SK-N-SH (cell line): Measurements from ENCODE around the gene TNRC6A. TPM values are rescaled to one million over a fixed set of nuclear protein-coding genes. Genes with fewer than 3 reads are reported as not detected.

Experiments used
- CTCF ChIA-PET: fragments of 300-600, 350-600 bp; formaldehyde crosslinking; extraction: SDS; loops from one replicate; lab custom pipeline; 2021; lab: Yijun Ruan, JAX
- POLR2A ChIA-PET: fragments of 350-600 bp; sonication (Branson Sonifier 250); formaldehyde crosslinking; extraction: SDS; loops from one replicate; lab custom pipeline; 2020; ENCODE audit warnings: antibody characterized with exemption, inconsistent platforms; lab: Yijun Ruan, JAX
- DNase-seq: peaks from one replicate; pipeline ENCODE4 v3.0.0; 2012
- H2AFZ ChIP-seq: fragments of 200-600 bp; sonication (generic); 2 replicates; pipeline ENCODE4 v1.8.1; 2016; ENCODE audit warnings: antibody characterized with exemption, mild to moderate bottlenecking, low read depth
- H3F3A ChIP-seq: fragments of 200-600 bp; sonication (generic); replicated peaks from 2 replicates; pipeline ENCODE3; 2016; ENCODE audit warnings: antibody characterized with exemption, mild to moderate bottlenecking; ENCODE audit not compliant: insufficient read depth
- H3K27ac ChIP-seq, 2 experiments: fragments of 200-500 bp in 1 of 2; fragments of 200-600 bp in 1 of 2; sonication (Bioruptor generic) in 1 of 2; sonication (generic), shearing (Covaris generic) in 1 of 2; 2 replicates each; pipeline versions ENCODE4 v1.5.1 to v1.6.1; 2014 to 2016; ENCODE audit warnings: low read depth in 2 of 2, inconsistent platforms in 1 of 2, low read length in 1 of 2, mild to moderate bottlenecking in 1 of 2, mixed read lengths in 1 of 2
- H3K27me3 ChIP-seq: fragments of 200-600 bp; sonication (generic), shearing (Covaris generic); 2 replicates; pipeline ENCODE4 v1.6.1; 2016; ENCODE audit warnings: mixed run types; ENCODE audit not compliant: insufficient read depth
- H3K36me3 ChIP-seq, 2 experiments: fragments of 200-500 bp in 1 of 2; fragments of 200-600 bp in 1 of 2; sonication (Bioruptor generic) in 1 of 2; sonication (generic) in 1 of 2; replicated peaks in 1 of 2; 2 replicates each; pipeline versions ENCODE3 to v1.5.1; 2014 to 2016; ENCODE audit warnings: low read length in 1 of 2, mild to moderate bottlenecking in 1 of 2; ENCODE audit not compliant: insufficient read depth in 2 of 2, control insufficient read depth in 1 of 2
- H3K4me1 ChIP-seq, 2 experiments: fragments of 200-500 bp in 1 of 2; fragments of 200-600 bp in 1 of 2; sonication (Bioruptor generic) in 1 of 2; sonication (generic), shearing (Covaris generic) in 1 of 2; 2 replicates each; pipeline versions ENCODE4 v1.5.1 to v1.6.1; 2014 to 2016; ENCODE audit warnings: low read depth in 1 of 2, low read length in 1 of 2, mixed run types in 1 of 2; ENCODE audit not compliant: insufficient read depth in 2 of 2, control insufficient read depth in 1 of 2
- H3K4me2 ChIP-seq: fragments of 200-600 bp; sonication (generic), shearing (Covaris generic); 2 replicates; pipeline ENCODE4 v1.6.1; 2017; ENCODE audit warnings: mixed run types
- H3K4me3 ChIP-seq, 2 experiments: fragments of 200-500 bp in 1 of 2; fragments of 200-600 bp in 1 of 2; sonication (Bioruptor generic) in 1 of 2; sonication (generic), shearing (Covaris generic) in 1 of 2; 2 replicates each; pipeline versions ENCODE4 v1.5.1 to v1.8.1; 2014 to 2016; ENCODE audit warnings: low read depth in 2 of 2, inconsistent platforms in 1 of 2, low read length in 1 of 2, mild to moderate bottlenecking in 1 of 2, mixed read lengths in 1 of 2, moderate library complexity in 1 of 2
- H3K79me2 ChIP-seq: fragments of 200-600 bp; sonication (generic); 2 replicates; pipeline ENCODE4 v1.8.1; 2017; ENCODE audit warnings: mild to moderate bottlenecking; ENCODE audit not compliant: insufficient read depth
- H3K9ac ChIP-seq: fragments of 200-600 bp; sonication (generic); 2 replicates; pipeline ENCODE4 v1.6.1; 2017; ENCODE audit warnings: mixed run types
- H3K9me2 ChIP-seq: fragments of 200-600 bp; sonication (generic); 2 replicates; pipeline ENCODE4 v1.6.1; 2017; ENCODE audit warnings: mixed run types
- H3K9me3 ChIP-seq: fragments of 200-600 bp; sonication (generic); 2 replicates; pipeline ENCODE4 v1.6.1; 2017; ENCODE audit warnings: mixed run types, mild to moderate bottlenecking, moderate library complexity
- H4K20me1 ChIP-seq: fragments of 200-600 bp; sonication (generic); 2 replicates; pipeline ENCODE4 v1.6.1; 2017; ENCODE audit warnings: mild to moderate bottlenecking, mixed run types; ENCODE audit not compliant: insufficient read depth
- CHD2 ChIP-seq: fragments of 150-350 bp; IDR thresholded peaks from 2 replicates; pipeline ENCODE4 v1.6.1; 2018; ENCODE audit warnings: low read length; ENCODE audit not compliant: partially characterized antibody
- ELF1 ChIP-seq: IDR thresholded peaks from 2 replicates; pipeline ENCODE4 v1.4.0; 2012
- EZH2phosphoT487 ChIP-seq: fragments of 200-600 bp; sonication (generic); IDR thresholded peaks from 2 replicates; pipeline ENCODE4 v1.6.1; 2017; ENCODE audit warnings: low read depth, mixed run types, mild to moderate bottlenecking, antibody characterized with exemption, moderate library complexity, borderline replicate concordance
- FOSL2 ChIP-seq: IDR thresholded peaks from 2 replicates; pipeline ENCODE4 v1.4.0; 2012; ENCODE audit warnings: low read depth, mild to moderate bottlenecking, moderate library complexity, borderline replicate concordance
- FOXJ3 ChIP-seq: sonication (generic); formaldehyde crosslinking; IDR thresholded peaks from 2 replicates; pipeline ENCODE4 v1.5.1; 2020; ENCODE audit warnings: mild to moderate bottlenecking, missing genetic modification reagents
- FOXM1 ChIP-seq: IDR thresholded peaks from 2 replicates; pipeline ENCODE4 v1.4.0; 2012; ENCODE audit warnings: low read depth, mild to moderate bottlenecking
- GABPA ChIP-seq: IDR thresholded peaks from 2 replicates; pipeline ENCODE4 v1.4.0; 2012; ENCODE audit warnings: low read depth, mild to moderate bottlenecking
- JUND ChIP-seq: IDR thresholded peaks from 2 replicates; pipeline ENCODE4 v1.4.0; 2012
- MEF2A ChIP-seq: IDR thresholded peaks from 2 replicates; pipeline ENCODE4 v1.4.0; 2012; ENCODE audit warnings: low read depth, borderline replicate concordance
- MXI1 ChIP-seq: IDR thresholded peaks from 2 replicates; pipeline ENCODE4 v1.6.1; 2012; ENCODE audit warnings: mild to moderate bottlenecking, low read depth, low read length, improper control_type of control experiment
- NRF1 ChIP-seq: IDR thresholded peaks from 2 replicates; pipeline ENCODE4 v1.6.1; 2012; ENCODE audit warnings: low read depth, mild to moderate bottlenecking, low read length
- POLR2AphosphoS5 ChIP-seq: IDR thresholded peaks from 2 replicates; pipeline ENCODE4 v1.6.1; 2012; ENCODE audit warnings: low read depth, low read length
- RFX5 ChIP-seq: IDR thresholded peaks from 2 replicates; pipeline ENCODE4 v1.6.1; 2012; ENCODE audit warnings: mild to moderate bottlenecking, improper control_type of control experiment, low read length
- RXRA ChIP-seq: IDR thresholded peaks from 2 replicates; pipeline ENCODE4 v1.4.0; 2012; ENCODE audit warnings: low read depth, mild to moderate bottlenecking, borderline replicate concordance
- SIN3A ChIP-seq: IDR thresholded peaks from 2 replicates; pipeline ENCODE4 v1.6.1; 2012; ENCODE audit warnings: low read depth, mild to moderate bottlenecking, low read length, moderate library complexity, borderline replicate concordance
- TCF12 ChIP-seq: IDR thresholded peaks from 2 replicates; pipeline ENCODE4 v1.4.0; 2012
- TEAD4 ChIP-seq: IDR thresholded peaks from 2 replicates; pipeline ENCODE4 v1.4.0; 2012; ENCODE audit warnings: mild to moderate bottlenecking, borderline replicate concordance; ENCODE audit not compliant: insufficient read depth
- USF2 ChIP-seq: fragments of 150-350 bp; IDR thresholded peaks from 2 replicates; pipeline ENCODE4 v1.6.1; 2017; ENCODE audit warnings: antibody characterized with exemption, low read length, low read depth, borderline replicate concordance
- YY1 ChIP-seq: IDR thresholded peaks from 2 replicates; pipeline ENCODE4 v1.4.0; 2012; ENCODE audit warnings: low read depth, mild to moderate bottlenecking
- WGBS: methylation state at CpG from one replicate; pipeline ENCODE4 v1.1.6; 2017; ENCODE audit warnings: low lambda C conversion rate; 5-methylcytosine and 5-hydroxymethylcytosine counted together
- polyA plus RNA-seq, 3 experiments: library from polyadenylated mRNA; depleted of rRNA; stranded (reverse); fragments of >200 nt; gene quantifications; 2 replicates each; pipeline ENCODE4 v1.2.3, GENCODE V29; 2012
- TF ChIP-seq, protein P1 (sequence below): IDR thresholded peaks from 2 replicates; pipeline ENCODE4 v1.4.0; 2012; ENCODE audit warnings: low read depth
- TF ChIP-seq, protein P2 (sequence below): IDR thresholded peaks from 2 replicates; pipeline ENCODE4; 2012
- TF ChIP-seq, protein P3 (sequence below): fragments of 150-350 bp; IDR thresholded peaks from 2 replicates; pipeline ENCODE4 v1.6.1; 2016; ENCODE audit warnings: mild to moderate bottlenecking, low read depth, low read length
- TF ChIP-seq, protein P4 (sequence below): fragments of 200-600 bp; sonication (generic); IDR thresholded peaks from 2 replicates; pipeline ENCODE4 v1.6.1; 2017; ENCODE audit warnings: antibody characterized with exemption, mild to moderate bottlenecking, moderate library complexity

The TNRC6A gene
- polyA plus RNA-seq, 1 of the 3 experiments (the other 2 are of a cell fraction), result 32.5 TPM

DNA sequence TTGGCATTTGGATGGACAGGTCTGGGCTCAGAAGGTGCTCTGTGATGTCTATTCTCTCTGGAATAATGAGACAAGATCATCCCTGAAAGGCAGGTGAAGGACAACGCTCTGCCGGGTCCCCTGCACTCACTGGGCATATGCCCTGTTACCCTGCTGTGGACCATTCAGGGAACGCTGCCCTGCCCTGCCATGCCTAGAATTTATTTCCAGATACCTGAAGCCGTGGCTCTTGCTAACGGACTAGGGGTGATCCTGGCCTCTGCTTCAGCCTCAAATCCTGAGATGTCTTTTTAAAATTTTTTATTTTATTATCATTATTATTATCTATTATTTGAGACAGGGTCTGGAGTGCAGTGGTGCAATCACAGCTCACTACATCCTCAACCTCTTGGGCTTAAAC lies 120.2 kb downstream of the TNRC6A start:
- H3K36me3 ChIP-seq, result no peaks in the 10 kb centered on the region
- no peaks in the 10 kb centered on the region for H3K9me3 ChIP-seq
- no peak for DNase-seq
- no peak overlapping the region for H3K4me3 ChIP-seq
- H3K27me3 ChIP-seq, result no peaks in the 10 kb centered on the region
- TF ChIP-seq EZH2phosphoT487, result no peak
- TF ChIP-seq, protein P1, sequence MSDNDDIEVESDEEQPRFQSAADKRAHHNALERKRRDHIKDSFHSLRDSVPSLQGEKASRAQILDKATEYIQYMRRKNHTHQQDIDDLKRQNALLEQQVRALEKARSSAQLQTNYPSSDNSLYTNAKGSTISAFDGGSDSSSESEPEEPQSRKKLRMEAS, result no peak
- TF ChIP-seq MEF2A, result no peak
- no peak for TF ChIP-seq GABPA
- no peak for TF ChIP-seq TEAD4
- no peak for TF ChIP-seq POLR2AphosphoS5
- TF ChIP-seq CHD2, result no peak
- TF ChIP-seq, protein P2, sequence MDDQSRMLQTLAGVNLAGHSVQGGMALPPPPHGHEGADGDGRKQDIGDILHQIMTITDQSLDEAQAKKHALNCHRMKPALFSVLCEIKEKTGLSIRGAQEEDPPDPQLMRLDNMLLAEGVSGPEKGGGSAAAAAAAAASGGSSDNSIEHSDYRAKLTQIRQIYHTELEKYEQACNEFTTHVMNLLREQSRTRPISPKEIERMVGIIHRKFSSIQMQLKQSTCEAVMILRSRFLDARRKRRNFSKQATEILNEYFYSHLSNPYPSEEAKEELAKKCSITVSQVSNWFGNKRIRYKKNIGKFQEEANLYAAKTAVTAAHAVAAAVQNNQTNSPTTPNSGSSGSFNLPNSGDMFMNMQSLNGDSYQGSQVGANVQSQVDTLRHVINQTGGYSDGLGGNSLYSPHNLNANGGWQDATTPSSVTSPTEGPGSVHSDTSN, result no peak
- no peaks in the 10 kb centered on the region for H4K20me1 ChIP-seq
- WGBS, result 97% methylated on average over 5 of the region's 5 CpGs
- peaks cover 10 to 21% of the 10 kb centered on the region in 2 experiments; a peak in 2 of 4 replicates for H3K4me1 ChIP-seq
- peaks cover 30% of the 10 kb centered on the region for H3F3A ChIP-seq
- CTCF ChIA-PET, result interaction anchor here (1.2 to 2.2 kb wide), 2 partner anchors 15 to 79 kb away, joined by 3 to 6 read pairs; no protein-coding TSS in a partner anchor
- H3K27ac ChIP-seq, result no peak overlapping the region
- POLR2A ChIA-PET, result no interaction called here
- no peak overlapping the region for H3K9ac ChIP-seq
- H3K79me2 ChIP-seq, result no peaks in the 10 kb centered on the region
- H2AFZ ChIP-seq, result no peak overlapping the region
- H3K4me2 ChIP-seq, result no peak overlapping the region
- no peaks in the 10 kb centered on the region for H3K9me2 ChIP-seq

GRCh38 chr16:24850289-24850938 lies 121.0 kb downstream of the TNRC6A start:
- Histone ChIP-seq H3F3A (peaks cover 30% of the 10 kb centered on the region), H3K9me2 (no peaks in the 10 kb centered on the region), H3K4me2 (no peak overlapping the region), H3K79me2 (no peaks in the 10 kb centered on the region), H3K9ac (no peak overlapping the region), H3K4me3 (no peak overlapping the region), H4K20me1 (no peaks in the 10 kb centered on the region), H2AFZ (no peak overlapping the region), H3K4me1 (peaks cover 10 to 21% of the 10 kb centered on the region in 2 experiments; a peak in 2 of 4 replicates), H3K36me3 (no peaks in the 10 kb centered on the region), H3K9me3 (no peaks in the 10 kb centered on the region), H3K27me3 (no peaks in the 10 kb centered on the region), H3K27ac (no peak overlapping the region)
- DNase-seq, result no peak
- ChIA-PET POLR2A (interaction anchor here (0.6 kb wide), 1 partner anchor 117 kb away, joined by 3 read pairs; no protein-coding TSS in a partner anchor), CTCF (interaction anchor here (1.2 to 2.2 kb wide), 3 partner anchors 16 to 206 kb away, joined by 3 to 6 read pairs (median 3); no protein-coding TSS in a partner anchor)
- WGBS, result 71% methylated on average over 5 of the region's 9 CpGs
- TF ChIP-seq YY1 (no peak), CHD2 (no peak), FOXM1 (no peak), ELF1 (no peak), POLR2AphosphoS5 (no peak), FOXJ3 (CRISPR knock-in tag) (no peak), GABPA (no peak), NRF1 (no peak), JUND (peak; percentile 21; the same call in 1 of the 2 replicates), RXRA (no peak), FOSL2 (peak; percentile 28; the same call in 1 of the 2 replicates), SIN3A (no peak), MXI1 (no peak), USF2 (no peak), TCF12 (peak; percentile 43; the same call in 1 of the 2 replicates), RFX5 (no peak)
- TF ChIP-seq, protein P3, sequence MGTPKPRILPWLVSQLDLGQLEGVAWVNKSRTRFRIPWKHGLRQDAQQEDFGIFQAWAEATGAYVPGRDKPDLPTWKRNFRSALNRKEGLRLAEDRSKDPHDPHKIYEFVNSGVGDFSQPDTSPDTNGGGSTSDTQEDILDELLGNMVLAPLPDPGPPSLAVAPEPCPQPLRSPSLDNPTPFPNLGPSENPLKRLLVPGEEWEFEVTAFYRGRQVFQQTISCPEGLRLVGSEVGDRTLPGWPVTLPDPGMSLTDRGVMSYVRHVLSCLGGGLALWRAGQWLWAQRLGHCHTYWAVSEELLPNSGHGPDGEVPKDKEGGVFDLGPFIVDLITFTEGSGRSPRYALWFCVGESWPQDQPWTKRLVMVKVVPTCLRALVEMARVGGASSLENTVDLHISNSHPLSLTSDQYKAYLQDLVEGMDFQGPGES, result no peak
- TF ChIP-seq, protein P4, sequence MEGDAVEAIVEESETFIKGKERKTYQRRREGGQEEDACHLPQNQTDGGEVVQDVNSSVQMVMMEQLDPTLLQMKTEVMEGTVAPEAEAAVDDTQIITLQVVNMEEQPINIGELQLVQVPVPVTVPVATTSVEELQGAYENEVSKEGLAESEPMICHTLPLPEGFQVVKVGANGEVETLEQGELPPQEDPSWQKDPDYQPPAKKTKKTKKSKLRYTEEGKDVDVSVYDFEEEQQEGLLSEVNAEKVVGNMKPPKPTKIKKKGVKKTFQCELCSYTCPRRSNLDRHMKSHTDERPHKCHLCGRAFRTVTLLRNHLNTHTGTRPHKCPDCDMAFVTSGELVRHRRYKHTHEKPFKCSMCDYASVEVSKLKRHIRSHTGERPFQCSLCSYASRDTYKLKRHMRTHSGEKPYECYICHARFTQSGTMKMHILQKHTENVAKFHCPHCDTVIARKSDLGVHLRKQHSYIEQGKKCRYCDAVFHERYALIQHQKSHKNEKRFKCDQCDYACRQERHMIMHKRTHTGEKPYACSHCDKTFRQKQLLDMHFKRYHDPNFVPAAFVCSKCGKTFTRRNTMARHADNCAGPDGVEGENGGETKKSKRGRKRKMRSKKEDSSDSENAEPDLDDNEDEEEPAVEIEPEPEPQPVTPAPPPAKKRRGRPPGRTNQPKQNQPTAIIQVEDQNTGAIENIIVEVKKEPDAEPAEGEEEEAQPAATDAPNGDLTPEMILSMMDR, result no peak
